Smooth muscle cell of the brain vasculature (primary cell): ENCODE data around the gene GBA3.

Experiments
- DNase-seq: peaks from one replicate; pipeline ENCODE4 v3.0.0-alpha.2; 2012; ENCODE audit warnings: low read depth, low spot score

The GBA3 gene

GRCh38 chr4:22780317-22780716 lies 87.6 kb downstream of the GBA3 start:
- DNase-seq = no peak

DNA sequence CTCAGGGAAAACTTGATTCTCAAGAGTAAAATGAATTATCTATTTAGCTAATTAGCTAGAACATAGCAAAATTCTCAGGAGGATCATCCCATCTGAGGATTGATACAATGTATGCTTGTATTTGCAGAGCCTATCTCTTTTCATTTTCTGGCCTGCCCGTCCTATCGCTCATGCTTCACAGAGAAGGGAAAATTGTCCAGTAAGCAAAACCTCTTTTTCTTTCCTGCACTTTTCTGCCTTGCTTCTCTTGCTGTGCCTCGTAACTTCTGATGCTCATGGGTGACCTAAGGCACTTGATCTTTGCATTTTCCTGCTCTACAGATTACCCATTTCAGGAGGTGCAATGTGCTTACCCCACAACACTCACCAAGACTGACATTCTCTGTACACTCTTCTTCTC lies 88.1 kb downstream of the GBA3 start:
- DNase-seq = no peak

- DNase-seq = no peak
These were observed 95.1 kb downstream of the GBA3 start for GRCh38 chr4:22787753-22788375.

- DNase-seq = no peak
These were observed 97.9 kb downstream of the GBA3 start for GRCh38 chr4:22790631-22791030.

DNA sequence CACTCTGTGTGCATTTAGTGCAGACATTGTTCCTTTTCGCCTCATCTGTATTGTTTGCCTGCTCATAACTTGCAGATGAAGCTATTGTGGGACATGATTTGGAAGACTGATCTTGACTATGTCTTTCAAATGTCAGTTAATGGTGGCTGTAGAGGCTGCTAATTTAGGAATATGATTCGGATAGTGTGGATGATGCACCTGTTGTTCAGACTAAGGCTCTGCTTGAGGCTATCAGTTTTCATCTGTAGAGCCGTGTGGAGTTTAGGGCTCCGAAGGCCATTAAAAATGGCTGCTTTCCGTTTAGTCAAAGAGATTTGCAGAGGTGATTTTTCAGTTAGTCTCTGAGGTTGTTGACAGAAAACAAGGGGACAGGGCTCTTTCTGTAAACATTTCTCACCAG lies 102.0 kb downstream of the GBA3 start:
- DNase-seq = no peak

GRCh38 chr4:22801391-22801790 lies 108.7 kb downstream of the GBA3 start:
- no peak for DNase-seq

- DNase-seq = no peak
These were observed 110.1 kb downstream of the GBA3 start for GRCh38 chr4:22802876-22803275.

DNA sequence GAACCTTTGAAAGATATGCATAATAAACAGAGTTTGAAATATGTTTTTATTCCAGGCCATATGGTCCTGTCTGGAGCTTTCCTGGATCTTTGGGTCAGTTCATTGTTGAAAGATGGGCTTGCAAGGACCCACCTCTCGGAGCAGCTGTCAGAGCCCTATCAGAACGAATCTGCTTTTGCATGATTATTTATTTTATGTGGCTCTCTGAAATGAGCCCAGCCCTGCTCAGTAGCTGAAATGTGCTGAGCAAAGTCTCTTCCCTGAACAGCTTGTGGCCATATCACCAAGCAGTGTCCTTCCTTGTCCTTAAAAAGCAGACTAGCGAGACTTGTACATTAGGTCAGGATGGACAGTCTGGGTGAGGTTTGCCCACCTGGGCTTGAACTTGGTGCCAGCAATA lies 110.8 kb downstream of the GBA3 start:
- DNase-seq = no peak

DNA sequence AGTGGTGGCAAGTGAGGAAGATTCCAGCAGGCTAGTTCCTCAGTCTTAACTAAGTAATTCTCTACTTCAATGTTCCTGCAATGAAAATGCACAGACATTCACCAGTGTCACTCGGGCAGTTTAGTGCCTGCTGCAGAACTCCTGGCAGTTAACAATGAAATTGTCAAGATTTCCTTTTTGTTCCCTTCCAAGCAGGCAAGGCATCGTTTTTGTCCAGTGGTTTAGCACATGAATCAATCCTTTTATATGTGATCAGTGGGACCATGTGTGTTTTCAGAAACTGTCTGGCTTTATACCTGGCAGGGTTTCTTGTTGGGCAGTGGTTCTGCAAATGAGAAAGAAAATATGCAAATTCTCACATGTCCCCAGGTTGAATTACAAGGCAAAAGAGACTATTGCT lies 122.2 kb downstream of the GBA3 start:
- DNase-seq = no peak

DNA sequence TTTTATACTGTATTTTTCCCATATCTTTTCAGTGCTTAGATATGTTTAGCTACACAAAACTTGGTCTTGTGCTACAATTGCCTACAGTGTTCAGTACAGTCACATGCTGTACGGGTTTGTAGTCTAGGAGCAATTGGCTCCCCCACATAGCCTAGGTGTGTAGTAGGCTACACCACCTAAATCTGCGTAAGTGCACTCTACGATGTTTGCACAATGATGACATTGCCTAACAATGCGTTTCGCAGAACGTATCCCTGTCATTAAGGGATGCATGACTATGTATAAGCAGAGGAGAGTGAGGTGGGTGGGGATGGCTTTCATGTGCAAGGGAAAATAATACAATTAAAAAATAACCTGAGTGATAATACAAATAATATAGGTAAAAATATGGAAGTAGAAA lies 131.4 kb downstream of the GBA3 start:
- DNase-seq = no peak

DNA sequence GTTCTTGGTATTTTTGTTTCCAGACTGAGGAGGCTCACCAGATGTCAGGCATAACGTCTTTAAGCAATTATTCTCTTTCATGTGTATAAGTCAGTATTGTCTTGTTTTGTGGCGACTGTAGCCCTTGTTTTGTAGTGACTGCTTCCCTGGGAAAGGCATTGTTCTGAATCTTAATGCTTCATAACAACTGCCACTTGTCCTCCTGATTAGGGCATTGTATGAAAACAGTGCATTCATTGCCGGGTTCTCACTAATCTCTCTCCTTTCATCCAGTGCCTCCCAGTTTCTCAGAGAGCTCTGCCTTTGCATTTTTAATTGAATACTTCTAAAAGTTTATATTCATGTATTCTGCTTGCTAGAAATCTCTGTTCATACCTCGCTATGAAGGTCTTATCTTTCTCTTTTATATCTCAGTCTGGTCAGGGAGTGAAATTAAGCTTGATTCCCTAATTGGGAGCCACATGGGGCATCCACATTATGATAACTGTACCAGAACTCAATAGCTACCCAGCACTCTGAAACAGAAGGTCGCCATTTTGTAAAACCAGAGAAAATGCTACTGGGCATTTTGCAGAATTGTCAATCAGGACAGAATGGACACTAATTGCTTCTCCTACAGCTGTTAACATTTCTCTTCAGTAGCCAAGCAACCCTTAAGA lies 149.8 kb downstream of the GBA3 start:
- DNase-seq = no peak

- no peak for DNase-seq
These were observed 155.6 kb downstream of the GBA3 start for GRCh38 chr4:22848332-22848731.

GRCh38 chr4:22850055-22850454 lies 157.3 kb downstream of the GBA3 start:
- no peak for DNase-seq

GRCh38 chr4:22850630-22851029 lies 157.9 kb downstream of the GBA3 start:
- DNase-seq = no peak

DNA sequence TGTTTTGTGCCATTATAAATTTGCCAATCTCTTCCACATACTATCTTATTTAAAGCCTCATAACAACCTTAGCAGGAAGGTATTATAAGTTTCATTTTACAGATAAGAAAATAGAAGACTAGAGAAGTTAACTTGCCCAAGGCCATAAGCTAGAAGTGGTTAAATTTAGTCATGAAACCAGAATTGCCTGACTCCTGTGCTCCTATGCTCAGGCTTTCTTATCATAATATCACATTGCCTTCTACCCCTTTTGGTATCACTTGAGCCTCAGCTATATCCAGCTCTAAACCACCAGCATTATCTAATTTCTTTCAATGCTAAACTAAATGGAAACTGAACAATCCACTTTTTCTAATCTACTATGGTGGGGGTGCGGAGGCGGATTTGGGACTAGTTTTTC lies 164.7 kb downstream of the GBA3 start:
- DNase-seq = no peak

DNA sequence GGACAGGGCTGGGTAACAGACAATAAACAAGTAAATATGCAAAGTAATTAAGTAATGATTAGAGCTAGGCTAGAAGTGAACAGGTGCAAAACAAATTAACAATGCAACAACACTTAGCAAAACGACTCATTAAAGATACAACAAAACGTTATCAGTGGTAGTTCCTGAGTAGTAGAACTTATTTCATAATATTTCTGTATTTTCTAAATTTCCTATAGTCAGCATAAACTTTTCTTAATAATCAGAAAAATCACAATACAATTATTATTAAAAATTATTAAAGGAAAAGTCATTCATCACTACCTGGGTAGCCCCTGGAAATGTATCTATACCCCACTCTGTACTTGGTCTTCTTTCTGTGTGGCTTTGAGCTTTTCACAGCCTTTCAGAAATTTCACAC lies 166.6 kb downstream of the GBA3 start:
- no peak for DNase-seq
